GM21619 (cell line): ENCODE measurements around the gene NFATC2.

Experiments used
- ATAC-seq: cut with Tn5 transposase; IDR thresholded peaks from one replicate; pipeline ENCODE4 v1.9.1; 2021; ENCODE audit not compliant: unreplicated experiment

Gene NFATC2

DNA sequence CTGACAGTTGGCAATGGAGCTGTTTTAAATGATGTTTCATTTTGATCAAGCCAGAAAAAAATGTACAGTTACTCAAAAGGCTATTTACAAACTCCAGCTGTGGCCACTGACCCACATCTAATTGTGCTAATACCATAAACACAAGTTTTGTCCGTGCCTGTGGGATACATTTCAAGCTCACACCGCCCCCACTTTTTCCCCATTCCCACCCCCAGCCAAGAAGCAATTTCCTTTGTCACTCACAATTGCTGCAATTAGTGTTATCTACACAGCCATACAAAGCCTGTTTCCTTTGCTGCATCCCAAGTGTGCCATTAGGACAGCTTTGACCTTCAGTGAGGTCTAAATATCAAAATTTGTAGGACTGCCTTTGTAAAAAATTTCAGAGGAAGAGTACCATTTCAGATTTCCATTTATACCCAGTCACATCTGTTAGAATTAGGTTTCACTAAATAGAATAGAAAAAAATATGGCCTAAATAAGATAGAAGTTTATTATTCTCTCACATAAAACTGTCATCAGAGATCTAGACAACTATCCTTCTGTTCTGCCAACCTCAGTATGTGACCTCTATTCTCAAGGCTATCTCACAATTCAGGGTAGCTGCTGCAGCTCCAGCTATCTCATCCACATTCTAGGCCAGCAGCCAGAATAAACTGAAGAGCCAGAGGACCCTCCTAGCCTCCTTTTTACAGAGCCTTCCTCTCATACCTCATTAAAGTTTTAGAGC lies 202.6 kb downstream of the NFATC2 start:
- no peak for ATAC-seq

DNA sequence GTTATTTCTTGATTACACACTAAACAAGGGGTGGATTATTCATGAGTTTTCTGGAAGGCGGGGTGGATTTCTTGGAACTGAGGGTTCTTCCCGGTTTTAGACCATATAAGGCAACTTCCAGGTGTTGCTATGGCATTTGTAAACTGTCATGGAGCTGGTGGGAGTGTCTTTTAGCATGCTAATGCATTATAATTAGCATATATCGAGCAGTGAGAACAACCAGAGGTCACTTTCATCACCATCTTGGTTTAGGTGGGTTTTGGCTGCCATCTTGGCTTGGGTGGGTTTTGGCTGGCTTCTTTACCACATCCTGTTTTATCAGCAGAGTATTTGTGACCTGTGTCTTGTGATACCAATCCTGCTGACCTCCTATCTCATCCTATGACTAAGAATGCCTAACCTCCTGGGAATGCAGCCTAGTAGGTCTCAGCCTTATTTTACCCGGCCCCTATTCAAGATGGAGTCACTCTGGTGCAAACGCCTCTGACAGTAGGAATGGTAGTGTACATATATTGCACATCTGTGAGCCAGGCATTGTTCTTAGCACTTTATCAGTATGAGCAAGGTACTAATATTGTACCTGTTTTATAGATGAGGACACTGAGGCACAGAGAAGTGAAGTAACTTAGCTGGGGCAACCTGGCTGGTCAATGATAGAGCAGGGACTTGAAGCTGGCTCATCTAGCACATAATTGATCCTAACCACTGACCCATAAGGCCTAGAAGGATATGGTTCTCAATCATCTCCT lies 203.7 kb downstream of the NFATC2 start:
- no peak for ATAC-seq

DNA sequence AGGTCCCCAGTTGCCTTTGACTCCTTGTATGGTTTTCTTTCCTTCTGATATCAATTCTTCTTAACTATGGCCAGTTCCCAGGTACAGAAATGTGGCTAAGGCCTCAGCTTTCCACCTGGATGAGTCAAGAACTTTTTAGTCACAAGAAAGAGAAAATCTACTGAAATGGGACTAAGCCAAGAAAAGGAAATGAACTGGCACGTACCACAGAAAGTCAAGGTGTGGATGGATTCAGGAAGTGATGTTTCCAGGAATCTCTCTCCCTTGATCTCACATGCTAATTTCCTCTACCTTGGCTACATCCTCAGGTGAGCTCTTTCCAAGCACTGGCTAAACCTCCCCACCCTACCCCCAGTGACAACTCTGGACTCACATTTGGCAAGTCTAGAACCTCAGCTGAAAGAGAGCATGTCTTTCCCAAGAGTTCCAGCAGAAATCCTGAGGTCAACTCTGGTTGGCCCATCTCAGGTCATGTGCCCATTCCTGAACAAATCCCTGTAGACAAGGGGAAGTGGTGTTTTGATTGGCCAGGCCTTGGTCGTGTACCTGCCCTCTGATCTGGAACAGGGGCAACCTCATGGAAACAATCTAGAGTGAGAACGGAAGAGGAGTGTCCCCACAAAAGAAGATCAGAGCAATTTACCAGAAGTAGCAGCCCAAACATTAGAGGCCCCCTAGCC lies 205.3 kb downstream of the NFATC2 start:
- ATAC-seq = no peak
